ENCODE data around the gene ALLC. TPM values are rescaled to one million over a fixed set of nuclear protein-coding genes. Genes with fewer than 3 reads are reported as not detected.

ALLC gene
- 0.07 TPM in 1 of 5 replicates, not detected in the others for total RNA-seq (2022; extraction: Qiagen RNA extraction)

GRCh38 chr2:3657881-3658280 lies at the start of gene ALLC:
ALLC (plus strand) TSS chr2:3658200; CDS start chr2:3671158, 12,958 bp downstream.

GRCh38 chr2:3703236-3703756 lies 45.3 kb downstream of the ALLC start, which contains the start of gene DCDC2C:
DCDC2C (plus strand) TSS chr2:3703575; CDS start chr2:3703752, 177 bp downstream.

Other genes starting within 250 kb of the ALLC start
- gene ADI1, start 138.7 kb upstream of the ALLC start, total RNA-seq (2022; extraction: Qiagen RNA extraction) = 52.1 to 59.7 TPM (median 55.2 TPM) in 5 replicates
- gene RNASEH1, start 99.9 kb upstream of the ALLC start, total RNA-seq (2022; extraction: Qiagen RNA extraction) = 48.0 to 54.5 TPM (median 52.1 TPM) in 5 replicates
- 3,003 to 4,330 TPM (median 3,127 TPM) in 5 replicates for gene RPS7, start 82.9 kb upstream of the ALLC start, total RNA-seq (2022; extraction: Qiagen RNA extraction)
- gene COLEC11, start 63.1 kb upstream of the ALLC start, total RNA-seq (2022; extraction: Qiagen RNA extraction) = 0.39 to 0.73 TPM (median 0.54 TPM) in 5 replicates
- gene DCDC2C, start 45.4 kb downstream of the ALLC start, total RNA-seq (2022; extraction: Qiagen RNA extraction) = 0.24 to 0.57 TPM (median 0.38 TPM) in 3 of 5 replicates, not detected in the others